ENCODE measurements around the gene FASTK.

GRCh38 chr7:151101621-151102396 lies 21.2 kb upstream of the FASTK start:
- TF ChIP-seq BACH2 (CRISPR knock-in tag; IDR thresholded peaks at IDR 0.05; ENCODE audit: borderline replicate concordance): no peak
- TF ChIP-seq ARNTL (CRISPR knock-in tag; IDR thresholded peaks at IDR 0.05; ENCODE audit: borderline replicate concordance, low read depth): no peak
- no peak for TF ChIP-seq PATZ1 (CRISPR knock-in tag; IDR thresholded peaks at IDR 0.05; ENCODE audit: borderline replicate concordance)
- no peak for TF ChIP-seq POU6F1 (CRISPR knock-in tag; IDR thresholded peaks at IDR 0.05; ENCODE audit: borderline replicate concordance, low read depth)
- no peak for TF ChIP-seq CSRNP3 (CRISPR knock-in tag; IDR thresholded peaks at IDR 0.05)
- no peak for TF ChIP-seq GLIS3 (CRISPR knock-in tag; IDR thresholded peaks at IDR 0.05)
- no peak for TF ChIP-seq ISL1 (CRISPR knock-in tag; IDR thresholded peaks at IDR 0.05)
- no peak for TF ChIP-seq CSDC2 (CRISPR knock-in tag; IDR thresholded peaks at IDR 0.05)

Data from SK-N-SH treated with all-trans-retinoic acid at 6 μM for 48 hours (cell line).